Measurements from ENCODE around the gene TWNK.

Gene TWNK

DNA sequence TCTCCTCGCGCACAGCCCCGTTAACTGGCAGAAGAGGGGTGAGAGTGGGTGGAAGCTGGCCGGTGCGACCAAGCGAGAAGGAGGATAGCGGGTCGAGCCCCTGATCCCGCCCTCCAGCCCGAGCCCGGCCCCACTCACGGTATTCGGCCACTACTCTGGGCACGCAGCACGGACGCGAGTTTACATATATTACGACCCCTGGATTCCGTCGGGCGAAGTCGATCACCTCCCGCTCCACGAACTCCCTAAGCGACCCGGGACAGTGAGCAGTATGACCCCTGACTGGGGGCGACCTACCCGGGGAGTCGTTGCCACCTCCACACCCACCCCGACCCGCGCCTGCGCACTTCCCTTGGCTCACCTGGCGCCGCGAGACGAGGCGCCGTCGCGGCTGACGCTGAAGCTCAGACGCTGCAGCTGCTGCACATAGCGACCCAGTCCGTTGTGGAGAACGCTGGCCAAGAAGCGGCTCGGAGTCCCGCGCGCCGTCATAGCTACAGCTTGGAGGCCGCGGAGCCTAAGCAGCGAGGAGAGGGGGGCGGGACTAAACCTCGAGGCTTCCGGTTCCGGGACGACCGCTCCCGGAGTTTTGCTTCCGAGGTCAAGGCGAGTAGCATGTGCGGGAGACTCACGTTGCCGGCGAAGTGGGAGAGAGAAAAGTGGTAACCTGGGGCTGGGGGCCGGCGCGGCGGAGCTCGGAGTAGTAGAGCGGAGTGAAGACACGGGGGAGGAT lies at the start of gene TWNK, which contains the start of gene MRPL43:
TWNK (plus strand) TSS at position 592 of the 733 bp plus-strand sequence. CDS start 668 bp downstream, outside the sequence.
MRPL43 (minus strand) TSS at position 546 of the 733 bp plus-strand sequence; CDS start at position 492, 54 bp downstream.
- DNase-seq, result peak; percentile 4

DNA sequence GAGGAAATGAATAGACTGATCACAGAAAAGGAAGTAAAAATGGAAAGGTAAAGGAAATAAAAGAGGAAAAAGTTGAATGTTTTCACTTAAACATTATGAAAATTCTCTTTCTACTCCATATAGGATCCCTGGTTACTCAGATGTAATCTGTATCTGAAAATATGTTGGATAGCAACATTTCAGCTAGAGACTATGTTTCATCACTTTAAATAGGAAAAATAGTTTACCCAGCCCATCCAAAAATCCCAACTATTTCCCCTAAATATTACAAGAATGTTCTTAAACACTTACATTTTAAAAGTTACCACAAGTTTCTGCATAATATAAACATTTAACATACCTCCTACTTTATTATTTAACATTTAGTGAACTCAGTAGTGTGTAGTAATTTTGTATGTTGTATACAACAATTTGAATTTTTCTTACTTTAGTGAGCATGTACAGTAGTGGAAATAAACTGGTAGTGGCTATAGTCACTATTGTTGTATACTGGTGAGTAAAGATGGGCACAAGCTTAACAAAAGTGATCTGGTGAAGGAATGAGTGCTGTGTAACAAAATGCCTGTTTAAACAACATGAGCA lies 47.5 kb upstream of the TWNK start:
- DNase-seq, result no peak

DNA sequence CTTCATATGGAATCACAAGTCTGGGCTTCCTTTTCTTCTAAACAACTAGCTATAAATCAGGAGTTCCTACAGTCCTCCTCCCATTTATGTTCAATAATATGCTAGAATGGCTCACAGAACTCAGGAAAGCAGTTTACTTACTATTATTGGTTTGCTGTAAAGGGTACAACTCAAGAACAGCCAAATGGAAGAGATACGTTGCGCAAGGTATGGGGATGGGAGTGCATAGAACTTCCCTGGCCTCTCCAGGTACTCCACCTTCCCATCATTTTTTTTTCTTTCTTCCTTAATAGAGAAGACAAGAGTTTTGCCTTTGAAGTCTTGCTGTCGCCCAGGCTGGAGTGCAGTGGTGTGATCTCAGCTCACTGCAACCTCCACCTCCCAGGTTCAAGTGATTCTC lies 45.1 kb upstream of the TWNK start:
- DNase-seq, result no peak

DNA sequence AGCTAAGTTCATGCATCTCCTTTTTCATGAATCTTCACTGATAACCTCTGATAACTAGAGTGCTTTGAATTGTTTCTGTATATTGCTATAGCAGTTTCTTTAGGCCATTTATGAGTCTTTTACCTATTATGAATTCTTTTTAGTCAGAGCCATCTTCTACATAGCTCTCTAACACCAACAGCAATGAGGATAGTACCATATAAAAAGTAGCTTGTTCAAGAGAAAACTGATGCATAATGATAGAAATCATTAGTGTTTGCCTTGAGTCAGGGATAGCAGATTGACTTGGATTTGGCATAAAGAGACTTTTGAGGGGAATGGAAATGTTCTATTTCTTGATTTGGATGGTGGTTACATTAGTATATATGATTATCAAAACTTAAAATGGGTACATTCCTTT lies 43.8 kb upstream of the TWNK start:
- DNase-seq, result no peak

DNA sequence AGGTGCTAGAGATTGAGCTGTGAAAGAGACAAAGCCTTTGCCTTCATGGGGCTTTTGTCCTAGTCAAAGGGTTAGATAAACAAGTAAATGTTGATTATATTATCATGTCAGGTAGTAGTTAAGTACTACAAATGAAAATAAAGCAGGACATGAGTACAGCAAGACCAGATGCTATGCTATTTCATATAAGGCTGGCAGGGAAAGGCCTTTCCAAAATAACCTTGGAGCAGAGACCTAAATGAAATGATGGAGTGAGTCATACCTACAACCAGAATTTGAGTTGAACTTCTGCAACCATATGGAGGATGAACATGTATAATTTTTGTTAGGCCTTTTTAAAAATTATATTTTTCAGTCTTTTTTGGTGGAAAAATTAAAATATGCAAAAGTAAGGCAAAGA lies 41.6 kb upstream of the TWNK start:
- DNase-seq, result no peak

DNA sequence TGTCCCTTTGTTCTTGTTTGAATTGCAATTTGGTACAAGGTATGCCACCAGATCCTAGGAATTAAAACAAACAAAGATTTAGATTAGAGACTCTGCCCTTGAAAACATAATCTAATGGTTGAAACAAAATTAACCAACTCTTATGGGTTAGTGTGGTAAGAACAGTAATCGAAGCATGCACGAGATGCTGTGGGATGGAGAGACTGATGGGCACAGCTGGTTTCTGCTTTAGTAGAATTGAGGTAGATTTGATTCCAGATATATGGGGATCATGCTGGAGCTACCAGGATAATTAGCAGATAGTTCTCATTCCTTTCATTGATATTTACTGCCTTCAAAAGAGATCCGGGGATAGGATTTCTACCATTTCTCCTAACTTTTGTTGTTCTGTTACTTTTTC lies 38.4 kb upstream of the TWNK start:
- no peak for DNase-seq

DNA sequence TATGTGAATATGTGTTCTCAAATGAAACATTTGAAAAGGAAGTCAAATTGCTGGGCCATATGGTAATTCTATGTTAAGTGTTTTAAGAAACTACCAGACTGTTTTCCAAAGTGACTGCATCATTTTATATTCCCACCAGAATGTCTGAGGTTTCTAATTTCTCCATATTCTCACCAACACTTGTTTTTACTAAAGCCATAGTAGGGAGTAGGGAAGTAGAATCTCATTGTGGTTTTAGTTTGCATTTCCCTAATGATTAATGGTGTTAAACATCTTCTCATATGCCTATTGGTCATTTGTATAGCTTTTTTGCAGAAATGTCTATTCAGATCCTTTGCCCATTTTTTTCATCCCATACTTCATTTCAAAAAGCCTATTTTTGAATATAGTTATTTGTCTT lies 27.1 kb upstream of the TWNK start:
- no peak for DNase-seq

DNA sequence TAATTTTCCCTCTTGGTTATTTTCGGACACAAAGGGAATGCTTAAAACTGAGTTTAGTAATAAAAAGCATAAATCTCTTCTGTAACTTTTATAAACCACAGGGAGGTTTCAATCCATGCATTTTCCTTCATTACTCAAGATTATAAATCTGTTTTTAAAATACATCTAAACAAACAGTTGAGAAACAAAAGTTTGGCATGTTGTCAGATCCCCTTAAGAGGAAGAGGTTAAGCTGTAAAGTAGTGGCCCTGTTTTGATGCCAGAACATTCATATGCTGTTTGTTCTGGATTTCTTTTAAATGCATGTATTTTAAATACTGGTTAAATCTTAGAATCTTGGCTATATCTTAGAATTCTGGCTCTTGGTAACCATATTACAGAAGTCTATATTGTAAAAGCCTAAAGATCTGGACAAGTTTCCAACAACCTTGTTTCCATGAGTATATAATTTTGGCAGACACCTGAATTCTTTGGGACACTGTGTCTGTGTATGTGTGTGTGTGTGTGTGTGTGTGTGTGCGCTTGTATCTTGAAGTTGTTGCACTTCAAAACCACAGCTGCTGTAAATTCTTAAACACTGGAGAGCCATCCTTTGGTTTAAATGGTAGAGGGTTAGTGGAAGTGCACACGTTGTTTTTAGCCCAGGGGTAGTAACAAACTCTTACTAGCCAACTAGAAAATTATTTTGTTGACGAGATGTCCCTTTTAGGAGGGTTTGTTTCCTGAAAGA lies 24.8 kb upstream of the TWNK start:
- DNase-seq, result no peak

DNA sequence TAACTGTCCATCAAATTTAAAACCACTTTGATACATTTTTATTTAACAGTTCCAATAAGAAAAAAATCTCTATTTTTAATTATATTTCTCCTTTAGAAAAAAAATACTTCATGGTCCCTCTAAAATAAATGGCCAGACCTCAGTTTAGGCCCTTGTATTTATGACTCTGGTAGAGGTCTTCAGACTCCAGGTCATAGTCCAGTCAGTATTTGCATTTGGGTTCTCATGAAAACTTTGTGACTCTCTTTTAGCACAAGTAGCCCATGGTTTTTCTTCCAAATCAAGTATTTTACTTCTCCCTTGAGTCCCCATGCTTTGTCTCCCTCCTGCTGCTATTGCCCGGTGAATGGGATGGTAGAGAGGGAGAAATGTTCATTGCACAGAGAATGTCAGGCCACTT lies 23.5 kb upstream of the TWNK start:
- DNase-seq, result no peak

DNA sequence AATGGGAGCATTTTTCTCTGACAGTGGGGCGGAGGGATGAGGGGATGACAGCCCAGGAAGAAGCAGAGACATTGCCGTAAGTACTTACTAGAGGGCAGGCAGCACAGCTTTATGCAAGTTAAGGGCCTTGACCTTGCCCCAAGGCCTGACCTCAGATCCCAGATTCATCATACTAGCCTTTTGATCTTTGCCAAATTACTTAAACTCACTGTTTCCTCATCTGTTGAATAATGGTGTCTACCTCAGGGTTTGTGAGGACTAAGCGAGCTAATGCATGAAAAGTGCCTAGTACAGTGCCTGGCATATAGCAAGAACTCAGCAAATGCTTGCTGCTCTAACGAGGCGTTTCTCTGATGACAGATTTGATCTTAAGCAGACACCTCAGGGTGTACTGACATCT lies 21.5 kb upstream of the TWNK start:
- no peak for DNase-seq

DNA sequence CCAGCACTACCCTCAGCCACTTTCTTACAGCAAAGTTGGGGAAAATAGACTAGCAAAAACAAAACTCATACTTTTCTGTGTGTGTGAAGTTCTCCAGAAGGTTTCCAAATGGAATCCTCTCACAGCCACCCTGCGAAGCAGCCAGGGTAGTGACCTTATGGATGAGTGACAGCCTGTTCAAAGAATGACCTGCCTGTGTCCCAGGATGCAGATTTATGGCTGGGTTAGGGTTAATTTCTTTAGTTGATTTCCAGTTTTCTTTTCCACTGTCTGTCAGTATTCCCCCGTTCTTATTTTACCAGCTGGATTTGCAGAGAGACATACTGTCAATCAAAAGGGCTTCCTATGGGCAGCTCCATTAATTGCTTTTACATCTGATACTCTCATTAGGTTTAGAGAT lies 20.5 kb upstream of the TWNK start:
- no peak for DNase-seq

DNA sequence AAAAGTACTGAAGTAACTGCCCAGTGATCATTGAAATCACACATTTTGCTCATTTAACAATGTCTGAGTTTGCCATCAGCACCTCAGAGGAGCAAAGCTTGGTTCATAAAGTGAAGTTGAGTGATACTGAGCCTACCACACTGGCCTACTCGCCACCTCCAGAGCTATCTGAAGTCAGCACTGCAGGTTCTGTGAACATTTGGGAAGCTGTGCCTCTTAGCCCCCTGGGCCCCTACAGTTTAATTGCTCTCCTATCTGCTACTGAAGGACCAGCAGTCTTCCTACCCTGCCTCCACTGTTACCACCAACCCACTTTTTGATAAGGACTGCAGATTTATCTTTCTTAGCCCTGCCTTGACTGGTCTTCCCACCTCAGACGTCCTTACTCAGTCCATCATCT lies 20.0 kb upstream of the TWNK start:
- DNase-seq, result no peak

DNA sequence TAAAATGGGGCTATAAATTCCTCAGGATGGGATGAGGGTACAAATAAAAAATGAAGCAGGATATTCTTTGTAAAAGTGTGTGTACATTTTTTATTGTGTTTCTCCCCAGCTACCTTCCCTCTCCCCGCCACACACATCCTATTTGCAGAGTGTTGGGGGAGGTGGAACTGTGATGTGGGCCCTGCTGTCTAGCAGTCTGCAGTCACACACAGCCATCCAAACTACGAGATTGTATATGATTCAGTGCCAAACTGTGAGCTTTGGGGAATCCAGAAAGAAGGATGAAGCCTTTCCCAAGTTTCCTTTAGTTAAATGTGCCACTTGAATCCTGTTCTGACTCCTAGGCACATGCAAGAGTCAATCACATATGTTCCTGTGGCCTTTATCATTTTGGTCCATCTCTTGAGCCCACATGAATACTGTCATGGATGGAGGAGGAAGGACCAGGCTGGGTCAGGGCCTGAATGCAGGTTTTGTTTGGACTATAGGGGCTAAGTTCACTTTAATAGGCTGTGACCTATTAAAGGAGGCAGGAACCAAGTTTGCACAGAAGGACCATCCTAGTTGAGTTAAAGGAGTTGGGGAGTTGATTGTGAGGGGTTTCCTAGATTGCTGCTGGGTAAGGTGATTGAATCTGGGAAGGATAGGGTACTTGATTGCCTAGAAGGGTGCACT lies 19.1 kb upstream of the TWNK start:
- no peak for DNase-seq

DNA sequence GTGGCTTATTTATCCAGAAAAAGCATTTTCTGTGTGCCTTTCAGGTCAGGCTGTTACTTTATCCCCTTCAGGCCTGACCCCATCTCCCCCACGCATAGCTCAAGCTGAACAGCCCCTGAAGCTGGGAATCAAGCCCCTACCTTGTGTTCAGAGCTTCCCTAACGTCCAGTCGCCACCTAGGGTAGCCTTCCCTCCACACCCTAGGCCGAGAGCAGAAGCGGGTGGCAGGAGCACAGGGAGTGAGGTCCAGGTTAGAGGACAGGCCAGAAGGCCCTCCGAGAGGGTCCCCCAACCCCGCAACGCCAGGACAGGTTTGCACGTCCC lies 18.5 kb upstream of the TWNK start:
- no peak for DNase-seq

DNA sequence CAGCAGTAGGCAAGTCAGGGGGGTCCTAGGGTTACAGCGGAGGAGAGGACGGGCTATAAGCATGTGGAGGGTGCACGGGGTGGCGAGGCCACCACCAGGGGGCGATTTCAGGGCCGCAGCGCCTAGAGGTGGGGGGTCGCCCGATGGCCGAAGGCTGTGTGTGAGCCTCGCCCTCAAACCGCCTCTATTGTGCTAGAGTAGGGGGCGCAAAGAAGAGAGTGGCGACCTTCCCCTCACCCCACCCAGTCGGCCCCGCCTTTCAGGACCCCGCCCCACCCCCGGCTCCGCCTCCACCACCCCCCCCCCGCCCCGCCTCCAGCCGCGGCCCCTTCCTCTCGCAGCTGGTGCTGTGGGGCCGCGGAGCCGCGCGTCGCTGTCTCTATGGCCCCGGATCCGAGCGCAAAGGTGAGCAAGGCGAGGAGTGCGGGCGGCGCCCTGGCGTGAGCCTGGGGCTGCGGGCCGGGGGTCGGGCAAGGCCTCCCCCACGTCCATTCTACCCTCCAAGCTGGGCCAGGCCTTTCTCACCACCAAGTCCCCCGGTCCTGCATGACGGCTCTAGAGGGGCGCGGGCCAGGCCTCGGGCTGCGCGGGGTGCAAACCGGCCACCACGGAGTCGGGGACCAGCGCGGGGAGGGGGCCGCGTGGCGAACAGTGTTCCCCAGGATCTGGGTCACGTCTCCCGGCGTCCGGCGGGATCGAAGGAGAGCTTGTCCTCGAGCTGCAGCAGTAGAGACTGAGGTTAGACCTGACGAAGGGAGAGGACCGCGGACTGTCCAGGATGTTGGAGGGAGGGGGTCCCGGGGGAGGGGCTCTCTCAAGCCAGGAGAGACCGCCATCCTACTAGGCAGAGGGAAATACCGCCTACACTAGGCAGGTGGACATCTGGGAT lies 17.9 kb upstream of the TWNK start, which contains the start of gene SEMA4G:
SEMA4G (plus strand) TSS at position 318 of the 889 bp plus-strand sequence. CDS start 3,409 bp downstream, outside the sequence.
- no peak for DNase-seq

DNA sequence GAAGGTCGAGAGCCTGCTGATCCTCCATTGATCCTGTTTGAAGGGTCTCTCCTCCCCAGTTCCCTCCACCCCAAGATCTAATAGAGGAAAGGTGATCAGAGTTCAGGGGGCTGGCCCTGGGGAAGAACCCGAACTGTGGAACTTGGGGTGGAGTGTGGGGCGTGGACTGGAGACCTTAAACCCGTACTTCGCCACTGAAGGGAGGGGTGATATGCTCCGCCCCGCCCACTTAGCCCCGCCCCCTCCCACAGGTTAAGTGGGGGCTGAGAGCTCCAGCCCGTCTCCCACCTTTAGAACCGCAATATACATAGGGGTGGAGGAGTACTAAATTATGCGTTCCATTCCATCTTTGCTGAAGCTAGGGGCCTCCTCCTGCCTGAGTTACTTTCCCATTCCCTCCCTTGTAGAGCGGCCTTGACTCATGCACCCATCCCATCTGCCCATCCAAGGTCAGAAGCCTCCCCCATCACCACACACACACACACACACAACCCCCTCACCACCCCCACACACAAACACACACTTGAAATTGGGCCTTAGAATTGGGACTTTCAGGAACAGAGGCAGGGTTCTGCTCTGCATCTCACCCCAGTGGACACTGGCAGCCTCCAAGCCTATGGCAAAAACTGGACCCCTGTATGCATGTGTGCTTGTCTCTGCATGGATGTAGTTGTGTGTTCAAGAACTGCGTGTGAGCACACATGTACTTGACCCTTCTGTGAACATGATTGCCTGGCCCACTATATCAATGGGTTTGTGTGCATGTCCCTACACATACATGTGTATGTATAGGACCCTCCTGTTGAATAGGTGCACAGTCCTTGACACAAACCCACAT lies 17.0 kb upstream of the TWNK start:
- no peak for DNase-seq

DNA sequence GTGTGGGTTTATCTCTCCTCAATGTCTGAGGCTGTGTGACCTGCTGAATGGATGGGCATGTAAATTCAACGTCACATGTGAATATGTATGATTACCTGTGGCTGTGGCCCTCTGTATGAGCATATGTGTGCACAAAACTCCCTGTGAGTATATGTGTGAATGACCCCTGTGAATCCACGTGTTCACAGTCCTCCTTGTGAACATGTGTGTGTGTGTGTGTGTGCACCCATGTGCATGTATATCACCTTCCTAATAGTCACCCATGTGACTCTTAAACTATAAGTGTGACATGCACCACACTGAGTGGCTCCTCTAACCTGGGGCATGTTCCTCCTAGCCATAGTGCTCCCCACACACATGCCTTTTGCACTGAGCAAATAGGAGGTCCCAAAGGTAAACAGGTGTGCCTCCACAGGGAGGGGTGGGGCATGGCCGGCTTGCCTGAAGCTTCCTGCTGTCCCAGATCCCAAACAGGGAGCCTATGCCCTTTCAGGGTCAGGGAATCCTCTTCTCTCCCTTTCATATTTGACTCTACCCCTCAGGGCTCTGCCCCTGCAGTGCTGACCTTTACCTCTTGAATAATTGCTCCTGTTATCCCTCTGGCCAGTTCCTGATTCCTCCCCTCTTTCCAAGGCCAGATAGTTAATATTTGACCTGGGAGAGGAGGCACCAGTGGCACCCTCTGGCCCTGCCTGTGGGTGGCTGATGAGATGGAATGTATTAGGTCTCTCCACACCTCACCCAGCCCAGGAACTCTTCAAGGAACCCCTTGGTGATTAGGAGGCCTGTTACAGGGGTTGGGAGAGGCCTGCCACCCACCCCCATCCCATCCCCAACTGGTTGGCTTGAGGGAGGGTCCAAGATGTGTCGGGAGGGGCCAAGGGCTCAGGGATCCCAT lies 16.2 kb upstream of the TWNK start:
- DNase-seq, result no peak

DNA sequence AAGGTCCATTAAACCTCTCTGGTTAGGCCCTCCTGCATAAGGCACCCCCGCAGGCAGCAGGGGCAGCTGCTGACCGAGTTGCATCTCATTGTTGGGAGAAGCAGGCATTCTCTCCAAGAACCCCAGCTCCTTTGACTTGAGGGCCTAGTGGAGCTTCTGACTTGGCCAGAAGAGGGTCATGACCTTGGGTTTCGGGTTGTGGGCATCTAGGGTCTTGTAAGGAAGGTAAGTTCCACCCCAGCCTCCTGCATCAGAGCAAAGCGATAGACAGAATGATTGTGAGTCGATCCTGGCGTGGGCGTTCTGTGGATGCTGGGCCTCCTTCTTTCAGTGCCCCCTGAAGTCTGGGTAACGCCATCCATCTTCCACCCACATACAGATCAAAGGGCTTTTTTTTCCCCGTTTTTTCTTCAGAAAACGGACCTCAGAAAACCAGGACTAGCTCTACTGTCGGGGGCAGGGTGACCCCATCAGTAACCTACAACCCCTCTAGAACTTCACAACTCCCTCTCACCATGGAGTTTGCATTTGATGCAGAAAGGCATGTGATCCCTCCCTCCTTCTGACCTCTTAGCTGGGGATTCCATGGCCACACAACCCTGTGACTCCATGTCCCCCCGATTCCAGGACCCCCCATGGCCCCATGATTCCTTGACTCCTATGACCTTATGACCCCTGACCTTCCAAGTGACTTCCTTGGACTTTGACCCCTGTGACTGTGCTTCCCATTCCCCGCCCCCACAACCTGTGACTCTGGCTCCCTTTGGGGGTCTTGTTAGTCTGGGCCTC lies 15.0 kb upstream of the TWNK start:
- DNase-seq, result no peak

DNA sequence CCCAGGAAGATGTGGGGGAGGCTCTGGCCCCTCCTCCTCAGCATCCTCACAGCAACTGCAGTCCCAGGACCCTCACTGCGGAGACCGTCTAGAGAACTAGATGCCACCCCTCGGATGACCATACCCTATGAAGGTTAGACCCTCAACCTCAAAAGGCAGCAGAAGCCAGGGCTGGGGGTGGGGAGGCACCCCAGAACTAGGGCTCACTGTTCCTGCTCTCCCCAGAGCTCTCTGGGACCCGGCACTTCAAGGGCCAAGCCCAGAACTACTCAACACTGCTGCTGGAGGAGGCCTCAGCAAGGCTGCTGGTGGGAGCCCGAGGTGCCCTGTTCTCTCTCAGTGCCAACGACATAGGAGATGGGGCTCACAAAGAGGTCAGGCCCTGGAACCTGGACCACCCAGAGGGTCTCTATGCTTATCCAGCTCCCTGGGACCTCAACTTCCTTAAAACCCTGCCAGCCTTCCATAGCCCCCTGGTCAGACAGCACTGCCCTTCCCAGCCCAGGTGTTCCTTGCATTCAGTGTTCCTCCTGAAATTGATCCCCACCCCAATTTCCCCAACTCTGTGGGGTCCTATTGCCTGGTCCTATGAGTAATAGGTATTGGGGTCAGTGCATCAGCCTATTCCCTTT lies 14.3 kb upstream of the TWNK start:
- DNase-seq, result no peak
